GM23338 (cell line): ENCODE measurements around the gene TCP11L1.

ENCODE experiments used
- CREB1 ChIP-seq: fragments of 250-450 bp; sonication (Bioruptor Pico); IDR thresholded peaks from 2 replicates; pipeline ENCODE4 v1.5.0; 2020; ENCODE audit warnings: low read depth, mild to moderate bottlenecking, moderate library complexity
- EZH2 ChIP-seq: fragments of 200-600 bp; sonication (generic); IDR thresholded peaks from one replicate; pipeline ENCODE4 v1.8.0; 2017; ENCODE audit warnings: antibody characterized with exemption, mild to moderate bottlenecking, low read depth; ENCODE audit not compliant: unreplicated experiment
- EZH2phosphoT487 ChIP-seq: fragments of 200-600 bp; sonication (generic); IDR thresholded peaks from one replicate; pipeline ENCODE4 v1.8.1; 2018; ENCODE audit warnings: antibody characterized with exemption; ENCODE audit not compliant: unreplicated experiment
- JUNB ChIP-seq: IDR thresholded peaks from one replicate; pipeline ENCODE4 v1.6.1; 2016; ENCODE audit warnings: antibody characterized with exemption; ENCODE audit not compliant: unreplicated experiment
- NANOG ChIP-seq: IDR thresholded peaks from 2 replicates; pipeline ENCODE4 v1.6.1; 2016; ENCODE audit warnings: antibody characterized with exemption, borderline replicate concordance
- POLR2AphosphoS5 ChIP-seq: IDR thresholded peaks from 2 replicates; pipeline ENCODE4 v1.6.1; 2016; ENCODE audit warnings: antibody characterized with exemption, low read depth
- ZNF114 ChIP-seq: fragments of 250-450 bp; sonication (Bioruptor Pico); IDR thresholded peaks from 2 replicates; pipeline ENCODE4 v1.5.0; 2020; ENCODE audit warnings: mild to moderate bottlenecking, moderate library complexity
- ZNF331 ChIP-seq: fragments of 250-450 bp; sonication (Bioruptor Pico); IDR thresholded peaks from 2 replicates; pipeline ENCODE4 v1.5.0; 2020; ENCODE audit warnings: low read depth, mild to moderate bottlenecking, moderate library complexity
- TF ChIP-seq, protein P1 (sequence below), 2 experiments: fragments of 200-600 bp in 1 of 2; sonication (generic) in 1 of 2; conservative IDR thresholded peaks; 2 replicates each; pipeline versions ENCODE4 v1.5.1 to v1.6.1; 2016 to 2017; ENCODE audit warnings: antibody characterized with exemption in 2 of 2, low read depth in 2 of 2, mild to moderate bottlenecking in 2 of 2, moderate library complexity in 1 of 2
- TF ChIP-seq, protein P2 (sequence below): IDR thresholded peaks from one replicate; pipeline ENCODE4 v1.6.1; 2018; ENCODE audit warnings: antibody characterized with exemption; ENCODE audit not compliant: unreplicated experiment
- TF ChIP-seq, protein P3 (sequence below): fragments of 250-450 bp; sonication (Bioruptor Pico); IDR thresholded peaks from 2 replicates; pipeline ENCODE4 v1.5.0; 2020; ENCODE audit warnings: mild to moderate bottlenecking, moderate library complexity

DNA sequence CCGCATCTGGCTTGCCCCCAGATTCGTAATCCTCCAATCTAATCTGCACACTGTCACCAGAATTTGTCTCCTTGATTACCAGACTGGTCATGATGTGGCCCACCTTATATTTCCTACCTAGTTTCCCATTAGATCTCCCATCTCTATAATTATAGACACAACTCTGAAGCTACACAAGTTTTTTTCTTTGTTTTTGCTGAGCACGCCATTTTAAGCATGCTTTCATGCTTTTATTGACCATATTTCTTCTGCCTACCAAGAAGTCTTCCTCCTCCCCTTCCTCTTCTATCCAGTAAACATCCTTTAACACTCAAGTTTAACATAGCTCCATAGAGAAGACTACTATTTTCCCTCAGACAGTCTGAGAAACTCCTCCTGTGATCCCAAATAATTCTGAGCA lies 47.9 kb upstream of the TCP11L1 start:
- TF ChIP-seq, protein P1, sequence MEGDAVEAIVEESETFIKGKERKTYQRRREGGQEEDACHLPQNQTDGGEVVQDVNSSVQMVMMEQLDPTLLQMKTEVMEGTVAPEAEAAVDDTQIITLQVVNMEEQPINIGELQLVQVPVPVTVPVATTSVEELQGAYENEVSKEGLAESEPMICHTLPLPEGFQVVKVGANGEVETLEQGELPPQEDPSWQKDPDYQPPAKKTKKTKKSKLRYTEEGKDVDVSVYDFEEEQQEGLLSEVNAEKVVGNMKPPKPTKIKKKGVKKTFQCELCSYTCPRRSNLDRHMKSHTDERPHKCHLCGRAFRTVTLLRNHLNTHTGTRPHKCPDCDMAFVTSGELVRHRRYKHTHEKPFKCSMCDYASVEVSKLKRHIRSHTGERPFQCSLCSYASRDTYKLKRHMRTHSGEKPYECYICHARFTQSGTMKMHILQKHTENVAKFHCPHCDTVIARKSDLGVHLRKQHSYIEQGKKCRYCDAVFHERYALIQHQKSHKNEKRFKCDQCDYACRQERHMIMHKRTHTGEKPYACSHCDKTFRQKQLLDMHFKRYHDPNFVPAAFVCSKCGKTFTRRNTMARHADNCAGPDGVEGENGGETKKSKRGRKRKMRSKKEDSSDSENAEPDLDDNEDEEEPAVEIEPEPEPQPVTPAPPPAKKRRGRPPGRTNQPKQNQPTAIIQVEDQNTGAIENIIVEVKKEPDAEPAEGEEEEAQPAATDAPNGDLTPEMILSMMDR (conservative IDR thresholded peaks at IDR 0.05; ENCODE audit: low read depth in 2 of 2), result no peak
- TF ChIP-seq JUNB (no peak), EZH2phosphoT487 (no peak), EZH2 (no peak), NANOG (no peak), POLR2AphosphoS5 (no peak), ZNF114 (CRISPR knock-in tag) (no peak), ZNF331 (CRISPR knock-in tag) (no peak), CREB1 (CRISPR knock-in tag) (no peak)
- TF ChIP-seq, protein P2, sequence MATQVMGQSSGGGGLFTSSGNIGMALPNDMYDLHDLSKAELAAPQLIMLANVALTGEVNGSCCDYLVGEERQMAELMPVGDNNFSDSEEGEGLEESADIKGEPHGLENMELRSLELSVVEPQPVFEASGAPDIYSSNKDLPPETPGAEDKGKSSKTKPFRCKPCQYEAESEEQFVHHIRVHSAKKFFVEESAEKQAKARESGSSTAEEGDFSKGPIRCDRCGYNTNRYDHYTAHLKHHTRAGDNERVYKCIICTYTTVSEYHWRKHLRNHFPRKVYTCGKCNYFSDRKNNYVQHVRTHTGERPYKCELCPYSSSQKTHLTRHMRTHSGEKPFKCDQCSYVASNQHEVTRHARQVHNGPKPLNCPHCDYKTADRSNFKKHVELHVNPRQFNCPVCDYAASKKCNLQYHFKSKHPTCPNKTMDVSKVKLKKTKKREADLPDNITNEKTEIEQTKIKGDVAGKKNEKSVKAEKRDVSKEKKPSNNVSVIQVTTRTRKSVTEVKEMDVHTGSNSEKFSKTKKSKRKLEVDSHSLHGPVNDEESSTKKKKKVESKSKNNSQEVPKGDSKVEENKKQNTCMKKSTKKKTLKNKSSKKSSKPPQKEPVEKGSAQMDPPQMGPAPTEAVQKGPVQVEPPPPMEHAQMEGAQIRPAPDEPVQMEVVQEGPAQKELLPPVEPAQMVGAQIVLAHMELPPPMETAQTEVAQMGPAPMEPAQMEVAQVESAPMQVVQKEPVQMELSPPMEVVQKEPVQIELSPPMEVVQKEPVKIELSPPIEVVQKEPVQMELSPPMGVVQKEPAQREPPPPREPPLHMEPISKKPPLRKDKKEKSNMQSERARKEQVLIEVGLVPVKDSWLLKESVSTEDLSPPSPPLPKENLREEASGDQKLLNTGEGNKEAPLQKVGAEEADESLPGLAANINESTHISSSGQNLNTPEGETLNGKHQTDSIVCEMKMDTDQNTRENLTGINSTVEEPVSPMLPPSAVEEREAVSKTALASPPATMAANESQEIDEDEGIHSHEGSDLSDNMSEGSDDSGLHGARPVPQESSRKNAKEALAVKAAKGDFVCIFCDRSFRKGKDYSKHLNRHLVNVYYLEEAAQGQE, result no peak
- TF ChIP-seq, protein P3, sequence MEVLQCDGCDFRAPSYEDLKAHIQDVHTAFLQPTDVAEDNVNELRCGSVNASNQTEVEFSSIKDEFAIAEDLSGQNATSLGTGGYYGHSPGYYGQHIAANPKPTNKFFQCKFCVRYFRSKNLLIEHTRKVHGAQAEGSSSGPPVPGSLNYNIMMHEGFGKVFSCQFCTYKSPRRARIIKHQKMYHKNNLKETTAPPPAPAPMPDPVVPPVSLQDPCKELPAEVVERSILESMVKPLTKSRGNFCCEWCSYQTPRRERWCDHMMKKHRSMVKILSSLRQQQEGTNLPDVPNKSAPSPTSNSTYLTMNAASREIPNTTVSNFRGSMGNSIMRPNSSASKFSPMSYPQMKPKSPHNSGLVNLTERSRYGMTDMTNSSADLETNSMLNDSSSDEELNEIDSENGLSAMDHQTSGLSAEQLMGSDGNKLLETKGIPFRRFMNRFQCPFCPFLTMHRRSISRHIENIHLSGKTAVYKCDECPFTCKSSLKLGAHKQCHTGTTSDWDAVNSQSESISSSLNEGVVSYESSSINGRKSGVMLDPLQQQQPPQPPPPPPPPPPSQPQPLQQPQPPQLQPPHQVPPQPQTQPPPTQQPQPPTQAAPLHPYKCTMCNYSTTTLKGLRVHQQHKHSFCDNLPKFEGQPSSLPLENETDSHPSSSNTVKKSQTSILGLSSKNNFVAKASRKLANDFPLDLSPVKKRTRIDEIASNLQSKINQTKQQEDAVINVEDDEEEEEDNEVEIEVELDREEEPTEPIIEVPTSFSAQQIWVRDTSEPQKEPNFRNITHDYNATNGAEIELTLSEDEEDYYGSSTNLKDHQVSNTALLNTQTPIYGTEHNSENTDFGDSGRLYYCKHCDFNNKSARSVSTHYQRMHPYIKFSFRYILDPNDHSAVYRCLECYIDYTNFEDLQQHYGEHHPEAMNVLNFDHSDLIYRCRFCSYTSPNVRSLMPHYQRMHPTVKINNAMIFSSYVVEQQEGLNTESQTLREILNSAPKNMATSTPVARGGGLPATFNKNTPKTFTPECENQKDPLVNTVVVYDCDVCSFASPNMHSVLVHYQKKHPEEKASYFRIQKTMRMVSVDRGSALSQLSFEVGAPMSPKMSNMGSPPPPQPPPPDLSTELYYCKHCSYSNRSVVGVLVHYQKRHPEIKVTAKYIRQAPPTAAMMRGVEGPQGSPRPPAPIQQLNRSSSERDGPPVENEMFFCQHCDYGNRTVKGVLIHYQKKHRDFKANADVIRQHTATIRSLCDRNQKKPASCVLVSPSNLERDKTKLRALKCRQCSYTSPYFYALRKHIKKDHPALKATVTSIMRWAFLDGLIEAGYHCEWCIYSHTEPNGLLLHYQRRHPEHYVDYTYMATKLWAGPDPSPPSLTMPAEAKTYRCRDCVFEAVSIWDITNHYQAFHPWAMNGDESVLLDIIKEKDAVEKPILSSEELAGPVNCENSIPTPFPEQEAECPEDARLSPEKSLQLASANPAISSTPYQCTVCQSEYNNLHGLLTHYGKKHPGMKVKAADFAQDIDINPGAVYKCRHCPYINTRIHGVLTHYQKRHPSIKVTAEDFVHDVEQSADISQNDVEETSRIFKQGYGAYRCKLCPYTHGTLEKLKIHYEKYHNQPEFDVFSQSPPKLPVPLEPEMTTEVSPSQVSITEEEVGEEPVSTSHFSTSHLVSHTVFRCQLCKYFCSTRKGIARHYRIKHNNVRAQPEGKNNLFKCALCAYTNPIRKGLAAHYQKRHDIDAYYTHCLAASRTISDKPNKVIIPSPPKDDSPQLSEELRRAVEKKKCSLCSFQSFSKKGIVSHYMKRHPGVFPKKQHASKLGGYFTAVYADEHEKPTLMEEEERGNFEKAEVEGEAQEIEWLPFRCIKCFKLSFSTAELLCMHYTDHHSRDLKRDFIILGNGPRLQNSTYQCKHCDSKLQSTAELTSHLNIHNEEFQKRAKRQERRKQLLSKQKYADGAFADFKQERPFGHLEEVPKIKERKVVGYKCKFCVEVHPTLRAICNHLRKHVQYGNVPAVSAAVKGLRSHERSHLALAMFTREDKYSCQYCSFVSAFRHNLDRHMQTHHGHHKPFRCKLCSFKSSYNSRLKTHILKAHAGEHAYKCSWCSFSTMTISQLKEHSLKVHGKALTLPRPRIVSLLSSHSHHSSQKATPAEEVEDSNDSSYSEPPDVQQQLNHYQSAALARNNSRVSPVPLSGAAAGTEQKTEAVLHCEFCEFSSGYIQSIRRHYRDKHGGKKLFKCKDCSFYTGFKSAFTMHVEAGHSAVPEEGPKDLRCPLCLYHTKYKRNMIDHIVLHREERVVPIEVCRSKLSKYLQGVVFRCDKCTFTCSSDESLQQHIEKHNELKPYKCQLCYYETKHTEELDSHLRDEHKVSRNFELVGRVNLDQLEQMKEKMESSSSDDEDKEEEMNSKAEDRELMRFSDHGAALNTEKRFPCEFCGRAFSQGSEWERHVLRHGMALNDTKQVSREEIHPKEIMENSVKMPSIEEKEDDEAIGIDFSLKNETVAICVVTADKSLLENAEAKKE (CRISPR knock-in tag), result no peak
